Sciatic nerve (tissue), 2 donors: ENCODE measurements around the gene GPR45. TPM values are rescaled to one million over a fixed set of nuclear protein-coding genes. Genes with fewer than 3 reads are reported as not detected.
"Not testable (repeated sequence)": the region's sequence is repeated elsewhere in the genome, so short reads cannot be mapped to it uniquely, and the experiment has no call there.

Experiments used
- ATAC-seq: fragments of 200-7000 bp; cut with Tn5 transposase; one replicate; pipeline ENCODE4 v1.9.1; 2020; ENCODE audit warnings: mild to moderate bottlenecking, moderate library complexity
- DNase-seq: peaks from one replicate; pipeline ENCODE4 v3.0.0-alpha.2; 2020; ENCODE audit warnings: low spot score
- intact Hi-C: fragments of 100-400 bp; cut with DNase I; formaldehyde crosslinking; loops from one replicate; pipeline ENCODE4 v1.14.2; 2022
- total RNA-seq: library from RNA; stranded (reverse); fragmentation: NEBNext Ultra II Directional; extraction: Animal tissue kit (Norgen Biotek cat#: 25700); gene quantifications from one replicate; pipeline ENCODE4 v1.2.1, GENCODE V29; 2021
- donor health status: DM: no; HTN: no; CAD: no.
- donor health status: DM: no; HTN: no; CAD: no.

Gene GPR45
- total RNA-seq, 1 donor from 2014 or later: not detected

DNA sequence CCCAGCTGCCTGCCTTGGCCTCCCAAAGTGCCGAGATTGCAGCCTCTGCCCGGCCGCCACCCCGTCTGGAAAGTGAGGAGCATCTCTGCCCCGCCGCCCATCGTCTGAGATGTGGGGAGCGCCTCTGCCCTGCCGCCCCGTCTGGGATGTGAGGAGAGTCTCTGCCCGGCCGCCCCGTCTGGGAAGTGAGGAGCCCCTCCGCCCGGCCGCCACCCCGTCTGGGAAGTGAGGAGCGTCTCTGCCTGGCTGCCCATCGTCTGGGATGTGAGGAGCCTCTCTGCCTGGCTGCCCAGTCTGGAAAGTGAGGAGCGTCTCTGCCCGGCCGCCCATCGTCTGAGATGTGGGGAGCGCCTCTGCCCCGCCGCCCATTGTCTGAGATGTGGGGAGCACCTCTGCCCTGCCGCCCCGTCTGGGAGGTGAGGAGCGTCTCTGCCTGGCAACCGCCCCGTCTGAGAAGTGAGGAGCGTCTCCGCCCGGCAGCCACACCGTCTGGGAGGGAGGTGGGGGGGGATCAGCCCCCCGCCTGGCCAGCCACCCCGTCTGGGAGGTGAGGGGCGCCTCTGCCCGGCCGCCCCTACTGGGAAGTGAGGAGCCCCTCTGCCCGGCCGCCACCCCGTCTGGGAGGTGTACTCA lies 9.6 kb downstream of the GPR45 start:
- ATAC-seq, intact Hi-C loops: not testable (repeated sequence)

DNA sequence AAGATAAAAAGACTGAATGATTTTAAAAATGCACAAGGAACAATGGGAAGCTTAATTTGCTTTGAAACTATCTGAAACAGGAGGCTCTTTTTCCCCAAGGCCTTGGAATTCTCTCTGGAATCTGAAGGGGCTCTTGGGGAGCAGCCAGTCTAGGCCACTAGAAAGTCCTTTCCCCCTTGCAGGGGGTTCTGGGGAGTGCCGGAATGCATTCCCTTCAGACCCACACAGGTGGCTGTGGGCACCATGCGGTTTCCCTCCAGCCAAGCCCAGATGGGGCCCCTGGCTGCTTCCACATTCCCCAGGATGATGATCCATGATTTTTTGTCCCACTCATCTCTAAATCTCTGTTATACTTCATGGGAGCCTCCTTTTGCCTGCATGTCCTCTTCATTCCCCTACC lies 10.7 kb downstream of the GPR45 start:
- ATAC-seq (no peak), DNase-seq (no peak)
- intact Hi-C loops: no loop called here

More for the DNA sequence above, 9.6 kb downstream of the GPR45 start:
- not testable (repeated sequence) for DNase-seq

GRCh38 chr2:105254531-105255210 lies 13.1 kb downstream of the GPR45 start:
- ATAC-seq: no peak
- intact Hi-C loops: no loop called here
- DNase-seq: no peak

DNA sequence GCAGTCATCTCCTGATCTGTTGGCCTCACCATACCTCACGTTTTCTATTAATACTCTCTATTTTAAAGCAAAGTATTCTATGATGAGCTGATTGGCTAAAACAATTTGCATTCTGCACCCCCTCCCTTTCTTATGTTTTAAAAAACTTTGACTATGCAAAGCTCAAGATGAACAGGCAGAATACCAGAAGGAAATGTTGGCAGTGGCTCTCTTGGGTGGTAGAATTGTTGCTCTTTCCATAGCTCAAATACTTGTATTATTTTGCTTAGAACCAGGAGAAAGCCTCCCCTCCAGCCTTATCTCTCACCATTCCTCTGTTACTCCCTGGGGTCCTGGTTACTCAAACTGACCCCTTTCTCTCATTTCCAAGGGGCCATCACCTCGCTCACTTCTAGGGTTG lies 14.4 kb downstream of the GPR45 start:
- intact Hi-C loops: no loop called here
- no peak for ATAC-seq
- DNase-seq: no peak

- no peak for DNase-seq
- intact Hi-C loops: no loop called here
- ATAC-seq: no peak
These were observed 15.0 kb downstream of the GPR45 start for GRCh38 chr2:105256431-105257047.

- intact Hi-C loops: no loop called here
- ATAC-seq: no peak
- no peak for DNase-seq
These were observed 16.4 kb downstream of the GPR45 start for GRCh38 chr2:105257981-105258380.

DNA sequence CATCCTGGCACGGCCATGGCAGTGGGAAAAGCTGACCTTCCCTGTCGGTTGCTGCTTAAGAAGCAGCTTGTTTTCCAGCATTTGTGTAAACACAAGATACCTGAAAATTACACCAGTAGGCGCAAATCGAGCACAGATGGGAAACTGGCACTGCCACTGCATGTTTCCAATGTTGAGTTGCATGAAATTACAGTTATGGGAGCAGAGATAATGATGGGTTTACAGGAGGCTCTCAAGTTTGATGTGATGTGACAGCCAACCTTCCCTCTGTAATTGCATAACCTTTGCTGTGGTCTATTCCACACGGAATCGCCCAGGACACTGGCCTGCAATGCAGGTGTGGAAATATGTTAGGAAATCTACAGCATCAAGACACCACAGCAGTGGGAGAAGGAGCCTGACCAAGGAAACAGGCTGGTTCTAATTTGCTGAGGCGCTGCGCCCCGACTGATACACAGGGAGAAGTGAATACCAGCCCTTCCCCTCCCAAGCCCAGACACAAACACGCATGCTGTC lies 17.4 kb downstream of the GPR45 start:
- DNase-seq (no peak), ATAC-seq (no peak)

DNA sequence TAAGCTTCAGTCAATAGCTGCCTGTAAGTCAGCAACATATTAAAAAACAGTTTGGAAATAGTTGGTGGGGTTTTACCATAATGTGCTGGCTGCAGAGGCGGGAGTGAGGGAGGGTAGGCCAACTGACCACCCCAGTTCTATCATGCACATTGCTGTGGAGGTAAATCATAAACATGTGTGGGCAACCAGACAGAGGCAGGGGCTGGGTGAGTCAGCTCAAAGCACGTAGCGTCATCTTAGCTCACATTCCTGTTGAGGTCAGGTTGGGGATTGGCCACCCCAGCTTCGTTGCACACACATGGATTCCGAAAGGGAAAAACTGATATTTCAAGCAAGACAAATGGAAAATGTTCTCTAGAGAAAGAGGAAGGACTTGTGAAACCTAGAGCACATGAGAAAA lies 19.5 kb downstream of the GPR45 start:
- intact Hi-C loops: no loop called here
- DNase-seq (peak; percentile 39), ATAC-seq (peak; percentile 41)

More for the DNA sequence above, 17.4 kb downstream of the GPR45 start:
- intact Hi-C loops: no loop called here

- no peak for DNase-seq
- intact Hi-C loops: no loop called here
- no peak for ATAC-seq
These were observed 21.1 kb downstream of the GPR45 start for GRCh38 chr2:105262651-105263091.

DNA sequence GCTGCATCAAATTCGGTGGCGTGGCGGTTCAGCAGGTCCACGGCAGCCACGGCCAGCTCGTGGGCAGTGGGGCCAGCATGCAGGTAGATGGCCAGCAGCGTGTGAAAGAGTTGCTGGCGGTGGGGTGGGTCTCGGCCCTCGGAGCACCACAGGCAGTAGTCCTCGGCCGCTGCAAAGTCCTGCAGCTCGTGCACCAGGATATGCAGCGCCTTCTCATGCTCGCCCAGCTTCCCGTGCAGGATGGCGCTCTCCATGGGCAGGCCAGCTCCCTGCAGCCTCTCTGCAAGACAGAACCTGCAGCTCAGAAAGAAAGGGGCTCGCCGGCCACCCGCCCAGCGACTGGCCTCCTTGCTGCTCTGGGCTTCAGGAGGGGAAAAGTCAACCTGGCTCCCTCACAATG lies 27.9 kb downstream of the GPR45 start:
- ATAC-seq (no peak), DNase-seq (no peak)
- intact Hi-C loops: no loop called here

- DNase-seq: no peak
- intact Hi-C loops: no loop called here
- no peak for ATAC-seq
These were observed 30.0 kb downstream of the GPR45 start for GRCh38 chr2:105271393-105272045.

DNA sequence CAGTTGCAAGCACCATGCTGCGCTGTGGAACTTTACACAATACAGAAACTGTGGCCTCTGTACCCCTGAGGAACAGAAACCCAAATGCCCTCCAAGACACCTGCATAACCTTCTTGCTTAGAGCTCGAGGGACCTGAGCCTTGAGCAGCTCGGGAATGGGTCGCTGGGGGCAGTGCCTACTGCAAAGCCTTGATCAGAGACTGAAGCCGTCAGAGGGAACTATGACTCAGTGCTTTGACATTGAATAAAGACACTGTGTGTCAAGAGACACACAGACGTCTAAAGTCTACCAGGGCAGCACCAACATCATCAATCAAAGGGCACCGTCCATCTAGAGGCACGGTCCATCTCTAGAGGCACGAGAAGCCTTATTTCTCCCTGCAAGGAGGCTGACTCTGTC lies 30.6 kb downstream of the GPR45 start:
- ATAC-seq: no peak
- DNase-seq: no peak
- intact Hi-C loops: no loop called here

DNA sequence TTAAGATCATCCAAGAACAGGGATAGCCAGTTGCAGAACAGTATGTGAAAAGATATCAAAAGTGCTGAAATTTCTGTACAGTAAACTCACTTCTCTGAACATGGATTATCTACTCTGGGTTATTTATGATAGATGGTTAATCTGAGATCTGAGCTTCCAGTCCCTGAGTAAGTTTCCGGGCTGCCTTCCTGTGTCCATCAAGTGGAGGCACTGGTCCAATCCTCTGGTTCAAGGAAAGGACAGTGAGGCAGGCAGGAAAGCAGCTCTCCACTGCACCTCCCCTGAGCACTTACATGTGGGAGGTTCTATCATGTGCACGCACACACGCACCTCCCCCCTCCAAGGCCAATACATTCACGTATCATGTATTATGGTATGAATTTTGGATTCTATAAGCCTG lies 32.5 kb downstream of the GPR45 start:
- ATAC-seq (no peak), DNase-seq (no peak)
- intact Hi-C loops: no loop called here

- intact Hi-C loops: no loop called here
- ATAC-seq: no peak
These were observed 37.1 kb downstream of the GPR45 start for GRCh38 chr2:105278654-105279053.

GRCh38 chr2:105279126-105279525 lies 37.6 kb downstream of the GPR45 start:
- DNase-seq (no peak), ATAC-seq (no peak)
- intact Hi-C loops: no loop called here

More at GRCh38 chr2:105278654-105279053, 37.1 kb downstream of the GPR45 start:
- no peak for DNase-seq

- no peak for DNase-seq
These were observed 38.7 kb downstream of the GPR45 start for GRCh38 chr2:105280281-105280680.

DNA sequence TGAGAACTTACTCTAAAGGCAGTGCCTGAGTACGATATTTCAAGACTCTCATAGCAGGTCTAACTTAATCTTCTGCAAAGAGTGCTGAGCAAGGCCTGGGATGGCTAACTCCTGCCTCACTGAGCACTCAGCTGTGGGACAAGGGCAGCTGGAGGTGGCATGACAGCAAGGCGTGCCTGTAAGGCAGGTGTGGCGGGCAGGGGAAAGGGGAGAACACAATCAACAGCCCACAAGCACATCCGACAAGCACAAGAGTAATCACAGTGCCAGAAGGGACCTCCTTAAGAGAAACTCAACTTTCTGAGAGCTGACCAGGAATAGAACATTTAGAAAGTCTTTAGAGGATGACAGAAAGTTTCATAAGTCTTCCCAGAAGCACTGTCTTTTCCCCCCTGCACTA lies 42.0 kb downstream of the GPR45 start:
- intact Hi-C loops: no loop called here
- DNase-seq: no peak
- ATAC-seq: no peak

More at GRCh38 chr2:105280281-105280680, 38.7 kb downstream of the GPR45 start:
- intact Hi-C loops: no loop called here
- no peak for ATAC-seq

DNA sequence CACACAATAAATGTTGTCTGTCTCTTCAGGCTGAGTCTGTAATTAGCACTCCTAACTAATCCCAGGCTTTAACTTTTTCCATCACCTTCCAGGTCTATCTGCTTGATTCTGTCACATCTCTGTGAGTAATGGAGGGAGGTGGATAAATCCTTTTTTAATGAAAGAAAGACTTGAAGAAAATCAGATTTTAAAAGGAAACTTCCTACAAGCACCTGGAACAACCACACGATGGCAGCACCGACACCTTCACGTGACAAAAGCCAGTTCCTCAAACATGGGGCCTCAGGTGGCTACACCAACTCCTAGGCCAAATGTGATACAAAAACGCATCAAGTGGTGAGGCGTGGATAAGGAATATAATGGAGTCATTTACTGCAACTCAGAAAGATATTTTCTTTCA lies 46.1 kb downstream of the GPR45 start:
- ATAC-seq (no peak), DNase-seq (no peak)
- intact Hi-C loops: no loop called here

DNA sequence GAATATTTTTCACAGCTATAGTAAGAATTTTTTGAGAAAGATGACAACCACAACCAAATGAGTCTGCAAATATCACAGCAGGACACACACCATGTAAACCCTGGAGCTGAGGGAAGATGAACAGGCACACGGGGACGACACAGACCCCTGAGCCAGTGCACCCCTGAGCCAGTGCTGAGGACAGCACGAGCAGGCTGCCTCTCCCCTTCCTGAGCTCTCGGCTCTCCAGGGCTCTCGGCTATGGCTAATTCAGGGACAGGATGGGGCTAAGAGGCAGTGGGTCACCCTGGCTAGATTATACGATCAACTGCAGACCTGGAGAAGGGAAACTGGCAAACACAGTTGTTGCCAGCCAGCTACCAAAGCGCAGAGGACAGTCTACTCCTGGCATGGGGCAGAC lies 46.6 kb downstream of the GPR45 start:
- intact Hi-C loops: no loop called here
- no peak for ATAC-seq
- no peak for DNase-seq
